AG04450 (cell line): Measurements from ENCODE around the gene TTC28. TPM values are rescaled to one million over a fixed set of nuclear protein-coding genes. Genes with fewer than 3 reads are reported as not detected.

Source experiments
- CTCF ChIA-PET: fragments of 300-600, 350-600 bp; formaldehyde crosslinking; extraction: SDS; loops from one replicate; lab custom pipeline; 2022; ENCODE audit warnings: antibody characterized with exemption, inconsistent platforms; lab: Charles Lee
- POLR2A ChIA-PET: fragments of 350-600 bp; formaldehyde crosslinking; extraction: SDS; loops from one replicate; lab custom pipeline; 2021; ENCODE audit warnings: antibody characterized with exemption, inconsistent platforms; lab: Yijun Ruan, JAX
- DNase-seq: peaks from one replicate; pipeline ENCODE4 v3.0.0-alpha.2; 2011; ENCODE audit warnings: low read depth, low spot score
- H3K27ac ChIP-seq: one replicate; pipeline ENCODE4 v1.5.1; 2012; ENCODE audit warnings: low read depth, low read length, control low read depth
- H3K27me3 ChIP-seq: one replicate; pipeline ENCODE4 v1.6.0; 2012; ENCODE audit warnings: low read length; ENCODE audit not compliant: control insufficient read depth, insufficient read depth
- H3K4me3 ChIP-seq: 2 replicates; pipeline ENCODE4 v1.5.1; 2011; ENCODE audit warnings: mild to moderate bottlenecking, low read depth, low read length, control low read depth
- H3K9me3 ChIP-seq: 2 replicates; pipeline ENCODE4 v1.5.1; 2012; ENCODE audit warnings: low read length; ENCODE audit not compliant: control insufficient read depth, insufficient read depth
- polyA plus RNA-seq: library from polyadenylated mRNA; depleted of rRNA; stranded (reverse); fragments of >200 nt; gene quantifications from 2 replicates; pipeline ENCODE4 v1.2.3, GENCODE V29; 2011
- TF ChIP-seq, protein P1 (sequence below): IDR thresholded peaks from 2 replicates; pipeline ENCODE4 v1.5.1; 2011; ENCODE audit warnings: low read depth, low read length, control low read depth, inconsistent platforms

TTC28 gene
- polyA plus RNA-seq, 1 experiment, result 11.2 TPM

DNA sequence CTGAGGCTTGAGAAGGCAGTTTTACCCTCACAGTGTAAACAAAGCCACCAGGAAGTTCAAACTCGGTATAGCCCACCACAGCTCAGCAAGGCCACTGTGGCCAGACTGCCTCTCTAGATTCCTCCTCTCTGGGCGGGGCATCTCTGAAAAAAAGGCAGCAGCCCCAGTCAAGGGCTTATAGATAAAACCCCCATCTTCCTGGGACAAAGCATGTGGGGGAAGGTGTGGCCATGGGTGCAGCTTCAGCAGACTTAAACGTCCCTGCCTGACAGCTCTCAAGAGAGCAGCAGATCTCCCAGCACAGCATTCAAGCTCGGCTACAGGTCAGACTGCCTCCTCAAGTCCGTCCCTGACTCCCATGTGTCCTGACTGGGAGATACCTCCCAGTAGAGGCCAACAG lies 69.7 kb downstream of the TTC28 start:
- H3K4me3 ChIP-seq, result no peak overlapping the region
- H3K27me3 ChIP-seq, result no peaks in the 10 kb centered on the region
- DNase-seq, result no peak
- TF ChIP-seq, protein P1, sequence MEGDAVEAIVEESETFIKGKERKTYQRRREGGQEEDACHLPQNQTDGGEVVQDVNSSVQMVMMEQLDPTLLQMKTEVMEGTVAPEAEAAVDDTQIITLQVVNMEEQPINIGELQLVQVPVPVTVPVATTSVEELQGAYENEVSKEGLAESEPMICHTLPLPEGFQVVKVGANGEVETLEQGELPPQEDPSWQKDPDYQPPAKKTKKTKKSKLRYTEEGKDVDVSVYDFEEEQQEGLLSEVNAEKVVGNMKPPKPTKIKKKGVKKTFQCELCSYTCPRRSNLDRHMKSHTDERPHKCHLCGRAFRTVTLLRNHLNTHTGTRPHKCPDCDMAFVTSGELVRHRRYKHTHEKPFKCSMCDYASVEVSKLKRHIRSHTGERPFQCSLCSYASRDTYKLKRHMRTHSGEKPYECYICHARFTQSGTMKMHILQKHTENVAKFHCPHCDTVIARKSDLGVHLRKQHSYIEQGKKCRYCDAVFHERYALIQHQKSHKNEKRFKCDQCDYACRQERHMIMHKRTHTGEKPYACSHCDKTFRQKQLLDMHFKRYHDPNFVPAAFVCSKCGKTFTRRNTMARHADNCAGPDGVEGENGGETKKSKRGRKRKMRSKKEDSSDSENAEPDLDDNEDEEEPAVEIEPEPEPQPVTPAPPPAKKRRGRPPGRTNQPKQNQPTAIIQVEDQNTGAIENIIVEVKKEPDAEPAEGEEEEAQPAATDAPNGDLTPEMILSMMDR, result no peak
- CTCF ChIA-PET, result no interaction called here
- peaks cover 6% of the 10 kb centered on the region; the same call in 1 of the 2 replicates for H3K9me3 ChIP-seq
- no peak overlapping the region for H3K27ac ChIP-seq
- POLR2A ChIA-PET, result no interaction called here

DNA sequence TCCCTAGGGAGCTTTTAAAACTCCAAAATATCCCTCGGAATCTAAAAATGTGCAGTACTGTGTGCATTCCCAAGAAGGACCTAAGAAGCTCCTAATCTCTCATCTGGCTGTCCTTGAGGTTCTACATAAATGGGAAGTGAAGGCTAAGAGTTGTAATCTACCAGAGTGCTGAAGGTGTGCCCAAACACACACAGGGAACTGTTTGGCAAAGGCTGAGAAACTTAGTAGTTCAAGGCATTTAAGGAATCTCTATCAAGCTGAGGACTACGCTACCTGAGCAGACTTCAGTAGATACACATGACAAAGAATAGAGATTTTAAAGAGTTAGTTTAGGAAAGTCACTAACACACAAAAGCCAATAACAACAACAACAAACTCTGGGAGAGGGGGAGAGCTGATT lies 71.1 kb downstream of the TTC28 start:
- H3K4me3 ChIP-seq, result no peak overlapping the region
- no peak overlapping the region for H3K27ac ChIP-seq
- no peak for DNase-seq
- H3K27me3 ChIP-seq, result no peaks in the 10 kb centered on the region
- H3K9me3 ChIP-seq, result peaks cover 6% of the 10 kb centered on the region; the same call in 1 of the 2 replicates
- ChIA-PET POLR2A (interaction anchor here (1.1 to 1.9 kb wide), 2 partner anchors 71 to 192 kb away, joined by 5 to 6 read pairs; partner anchors contain the start of genes TTC28 and XBP1), CTCF (interaction anchor here (0.5 to 1.5 kb wide), 4 partner anchors 169 to 558 kb away, joined by 3 to 9 read pairs (median 4); no protein-coding TSS in a partner anchor)
- TF ChIP-seq, protein P1, result no peak

DNA sequence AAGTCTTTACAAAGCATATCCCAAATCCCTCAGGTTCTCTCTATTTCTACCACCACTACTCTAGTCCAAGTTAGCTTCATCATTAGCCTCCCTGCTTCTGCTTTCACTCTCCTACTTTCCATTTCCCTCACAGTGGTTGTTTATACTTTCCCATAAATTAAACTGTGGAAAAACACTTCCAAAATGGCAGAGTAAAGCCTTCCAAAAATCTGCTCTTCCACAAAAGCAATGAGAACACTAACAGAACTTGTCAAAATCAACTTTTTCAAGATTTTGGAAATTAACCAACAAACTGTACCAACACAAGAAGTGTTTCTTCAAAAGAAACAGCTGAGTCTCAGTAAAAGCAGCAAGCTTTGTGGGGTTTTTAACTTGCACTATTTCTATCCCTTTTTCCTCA lies 71.8 kb downstream of the TTC28 start:
- peaks cover 6% of the 10 kb centered on the region; the same call in 1 of the 2 replicates for H3K9me3 ChIP-seq
- no peak overlapping the region for H3K4me3 ChIP-seq
- TF ChIP-seq, protein P1, result no peak
- CTCF ChIA-PET, result interaction anchor here (0.5 to 1.5 kb wide), 4 partner anchors 170 to 558 kb away, joined by 3 to 9 read pairs (median 4); no protein-coding TSS in a partner anchor
- no peaks in the 10 kb centered on the region for H3K27me3 ChIP-seq
- peak; percentile 18 for DNase-seq
- no peak overlapping the region for H3K27ac ChIP-seq
- POLR2A ChIA-PET, result interaction anchor here (1.0 to 1.9 kb wide), 3 partner anchors 71 to 193 kb away, joined by 4 to 6 read pairs (median 5); partner anchors contain the start of genes TTC28 and XBP1

DNA sequence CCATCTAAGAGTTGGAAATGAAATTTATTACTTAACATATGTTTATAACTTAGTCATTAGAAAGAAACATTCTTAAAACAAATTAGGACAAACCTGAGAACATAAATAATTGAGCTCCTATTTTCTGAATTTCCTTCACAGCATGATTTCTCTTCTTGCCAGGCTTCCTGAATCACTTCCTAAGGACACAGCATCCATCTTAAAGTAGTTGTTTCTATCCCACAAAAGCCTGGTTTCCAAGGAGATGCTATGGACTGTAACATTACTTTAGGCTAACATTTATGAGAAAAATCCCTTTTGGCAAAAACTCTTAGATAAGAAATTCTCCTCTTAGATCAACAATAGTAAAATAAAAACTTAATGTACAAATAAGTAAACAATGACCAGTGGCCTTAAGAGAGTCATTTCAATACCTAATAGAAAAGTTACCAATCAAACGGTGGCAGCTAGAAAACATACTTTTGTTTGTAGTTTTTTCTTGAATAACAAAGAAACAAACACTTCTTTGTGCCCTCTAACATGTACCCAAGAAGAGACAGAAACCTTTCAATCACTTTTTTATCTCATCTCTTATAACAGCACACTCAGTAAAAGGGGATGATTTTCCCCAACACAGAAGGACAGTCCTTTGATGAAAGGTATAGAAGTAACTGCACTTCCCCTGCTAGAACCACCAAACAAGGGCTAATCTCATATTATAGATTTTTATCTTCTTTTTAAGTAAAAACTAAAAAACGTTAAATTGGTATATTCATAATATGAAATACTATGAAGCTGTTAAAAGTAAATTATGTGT lies 74.5 kb downstream of the TTC28 start:
- Histone ChIP-seq H3K4me3 (no peak overlapping the region), H3K9me3 (peaks cover 6% of the 10 kb centered on the region; the same call in 1 of the 2 replicates), H3K27me3 (no peaks in the 10 kb centered on the region), H3K27ac (no peak overlapping the region)
- CTCF ChIA-PET, result interaction anchor here (1.0 to 2.7 kb wide), 2 partner anchors 224 to 549 kb away, joined by 3 to 15 read pairs; no protein-coding TSS in a partner anchor
- POLR2A ChIA-PET, result no interaction called here
- TF ChIP-seq, protein P1, result no peak
- no peak for DNase-seq
